H1 (cell line): ENCODE measurements around the gene RBM38. TPM values are rescaled to one million over a fixed set of nuclear protein-coding genes. Genes with fewer than 3 reads are reported as not detected.

Experiments
- CTCF ChIA-PET: fragments of 300-600 bp; sonication (Branson Sonifier 250); formaldehyde crosslinking; loops from one replicate; lab custom pipeline; 2021; ENCODE audit not compliant: partially characterized antibody; lab: Charles Lee
- POLR2A ChIA-PET: fragments of 300-600 bp; sonication (Branson Sonifier 250); formaldehyde crosslinking; loops from one replicate; lab custom pipeline; 2021; ENCODE audit warnings: inconsistent platforms; ENCODE audit not compliant: partially characterized antibody; lab: Charles Lee
- DNase-seq, 2 experiments: peaks; one replicate each; pipeline versions ENCODE4 v3.0.0 to v3.0.0-alpha.2; 2010 to 2022; ENCODE audit warnings: low spot score in 2 of 2, low read depth in 1 of 2, mixed read lengths in 1 of 2
- FAIRE-seq: peaks from 2 replicates; lab custom pipeline; 2011; peaks lifted over from hg19 to GRCh38; lab: Jason Lieb, UNC
- H2AFZ ChIP-seq: 2 replicates; pipeline ENCODE4 v1.8.1; 2012; ENCODE audit warnings: low read length, inconsistent platforms
- H2AK5ac ChIP-seq: 2 replicates; pipeline ENCODE4 v1.6.1; 2013; ENCODE audit warnings: low read depth, low read length
- H2BK120ac ChIP-seq: replicated peaks from 2 replicates; pipeline ENCODE3; 2013; ENCODE audit warnings: low read depth, low read length, inconsistent platforms
- H2BK12ac ChIP-seq: 2 replicates; pipeline ENCODE4 v1.6.1; 2013; ENCODE audit warnings: low read depth, low read length
- H2BK15ac ChIP-seq: 2 replicates; pipeline ENCODE4 v1.6.1; 2013; ENCODE audit warnings: low read length
- H2BK20ac ChIP-seq: 2 replicates; pipeline ENCODE4 v1.6.1; 2013; ENCODE audit warnings: low read length
- H2BK5ac ChIP-seq: 2 replicates; pipeline ENCODE4 v1.6.1; 2013; ENCODE audit warnings: low read depth, low read length
- H3K14ac ChIP-seq: 2 replicates; pipeline ENCODE4 v1.6.1; 2013; ENCODE audit warnings: inconsistent platforms; ENCODE audit not compliant: insufficient read length
- H3K18ac ChIP-seq: 2 replicates; pipeline ENCODE4 v1.6.1; 2013; ENCODE audit warnings: low read length; ENCODE audit errors: extremely low read depth
- H3K23ac ChIP-seq: 2 replicates; pipeline ENCODE4 v1.6.1; 2013; ENCODE audit warnings: inconsistent platforms; ENCODE audit not compliant: insufficient read length
- H3K23me2 ChIP-seq: 2 replicates; pipeline ENCODE4 v1.6.1; 2013; ENCODE audit warnings: low read depth, low read length
- H3K27ac ChIP-seq: 2 replicates; pipeline ENCODE4 v1.6.1; 2011; ENCODE audit warnings: low read depth, low read length, inconsistent platforms
- H3K27me3 ChIP-seq, 4 experiments: replicated peaks in 1 of 4; 1 replicate in 1 of 4; 2 replicates in 3 of 4; pipeline versions ENCODE4 v1.6.1 to v1.8.1; 2011 to 2013; ENCODE audit warnings: low read length in 3 of 4, mild to moderate bottlenecking in 3 of 4, inconsistent platforms in 2 of 4, mixed read lengths in 2 of 4, moderate library complexity in 1 of 4; ENCODE audit not compliant: control insufficient read depth in 3 of 4, insufficient read depth in 3 of 4; ENCODE audit errors: extremely low read depth in 1 of 4
- H3K36me3 ChIP-seq, 4 experiments: 2 replicates each; pipeline versions ENCODE4 v1.6.1 to v1.8.1; 2011 to 2013; ENCODE audit warnings: mild to moderate bottlenecking in 4 of 4, low read length in 3 of 4, moderate library complexity in 2 of 4, control low read depth in 1 of 4, inconsistent platforms in 1 of 4; ENCODE audit not compliant: insufficient read depth in 4 of 4, control insufficient read depth in 2 of 4
- H3K4ac ChIP-seq: replicated peaks from 2 replicates; pipeline ENCODE3; 2013; ENCODE audit warnings: low read length, low read depth, mixed read lengths, inconsistent platforms; ENCODE audit not compliant: insufficient read length
- H3K4me1 ChIP-seq, 4 experiments: replicated peaks in 1 of 4; 1 replicate in 1 of 4; 2 replicates in 3 of 4; pipeline versions ENCODE4 v1.6.1 to v1.8.1; 2011 to 2013; ENCODE audit warnings: low read length in 3 of 4, inconsistent platforms in 2 of 4, mixed read lengths in 1 of 4; ENCODE audit not compliant: insufficient read depth in 4 of 4, control insufficient read depth in 3 of 4
- H3K4me2 ChIP-seq, 2 experiments: 2 replicates each; pipeline versions ENCODE4 v1.6.1 to v1.8.1; 2011 to 2013; ENCODE audit warnings: low read depth in 2 of 2, low read length in 2 of 2, control low read depth in 1 of 2, inconsistent platforms in 1 of 2, mild to moderate bottlenecking in 1 of 2; ENCODE audit not compliant: insufficient read depth in 1 of 2
- H3K4me3 ChIP-seq, 4 experiments: fragments of 200-600, 300-600 bp in 1 of 4; sonication (generic), shearing (Covaris generic), sonication (Bioruptor Twin) in 1 of 4; 2 replicates each; pipeline versions ENCODE4 v1.5.1 to v1.8.1; 2011 to 2016; ENCODE audit warnings: low read length in 4 of 4, low read depth in 3 of 4, control low read depth in 2 of 4, inconsistent platforms in 2 of 4, mild to moderate bottlenecking in 2 of 4, mixed read lengths in 1 of 4, moderate library complexity in 1 of 4; ENCODE audit not compliant: insufficient read depth in 2 of 4; ENCODE audit errors: extremely low read depth in 1 of 4
- H3K56ac ChIP-seq: replicated peaks from 2 replicates; pipeline ENCODE3; 2013; ENCODE audit warnings: low read depth, mild to moderate bottlenecking, mixed read lengths, low read length, inconsistent platforms; ENCODE audit not compliant: insufficient read length
- H3K79me1 ChIP-seq: 2 replicates; pipeline ENCODE4 v1.6.1; 2013; ENCODE audit warnings: low read depth, low read length, control low read depth
- H3K79me2 ChIP-seq, 2 experiments: 2 replicates each; pipeline versions ENCODE4 v1.6.1 to v1.8.1; 2012 to 2013; ENCODE audit warnings: low read length in 2 of 2, mild to moderate bottlenecking in 2 of 2, inconsistent platforms in 1 of 2; ENCODE audit not compliant: insufficient read depth in 2 of 2, control insufficient read depth in 1 of 2
- H3K9ac ChIP-seq, 4 experiments: replicated peaks in 1 of 4; 1 replicate in 1 of 4; 2 replicates in 3 of 4; pipeline versions ENCODE4 v1.6.1 to v1.8.1; 2011 to 2013; ENCODE audit warnings: low read depth in 3 of 4, low read length in 3 of 4, control low read depth in 2 of 4, mild to moderate bottlenecking in 2 of 4, moderate library complexity in 2 of 4, inconsistent platforms in 1 of 4; ENCODE audit errors: extremely low read depth in 1 of 4
- H3K9me3 ChIP-seq, 2 experiments: 2 replicates each; pipeline versions ENCODE4 v1.6.1 to v1.8.1; 2012 to 2013; ENCODE audit warnings: mild to moderate bottlenecking in 2 of 2, moderate library complexity in 2 of 2, control low read depth in 1 of 2, inconsistent platforms in 1 of 2, low read depth in 1 of 2, low read length in 1 of 2, mixed read lengths in 1 of 2; ENCODE audit not compliant: insufficient read depth in 2 of 2
- H4K20me1 ChIP-seq, 2 experiments: replicated peaks in 1 of 2; 2 replicates each; pipeline versions ENCODE3 to v1.8.1; 2011 to 2013; ENCODE audit warnings: inconsistent platforms in 2 of 2, low read length in 2 of 2, mild to moderate bottlenecking in 1 of 2; ENCODE audit not compliant: insufficient read depth in 2 of 2, control insufficient read depth in 1 of 2
- H4K5ac ChIP-seq: 2 replicates; pipeline ENCODE4 v1.6.1; 2013; ENCODE audit warnings: low read length, low read depth, mixed read lengths, inconsistent platforms; ENCODE audit not compliant: insufficient read length
- H4K8ac ChIP-seq: 2 replicates; pipeline ENCODE4 v1.8.0; 2013; ENCODE audit warnings: mild to moderate bottlenecking, moderate library complexity, low read length, inconsistent platforms; ENCODE audit not compliant: insufficient read depth; ENCODE audit errors: extremely low read depth
- H4K91ac ChIP-seq: replicated peaks from 2 replicates; pipeline ENCODE3; 2013; ENCODE audit warnings: low read length, mixed read lengths, inconsistent platforms; ENCODE audit not compliant: insufficient read length
- CEBPB ChIP-seq: IDR thresholded peaks from 2 replicates; pipeline ENCODE4 v1.6.1; 2012; ENCODE audit warnings: low read depth, low read length
- JUND ChIP-seq: IDR thresholded peaks from 2 replicates; pipeline ENCODE4 v1.6.1; 2011; ENCODE audit warnings: mild to moderate bottlenecking, improper control_type of control experiment, low read length
- KDM1A ChIP-seq: fragments of 200-600, 300-600 bp; sonication (generic); IDR thresholded peaks from 2 replicates; pipeline ENCODE4 v1.7.1; 2016; ENCODE audit warnings: mild to moderate bottlenecking, low read length, borderline replicate concordance
- MAFK ChIP-seq: IDR thresholded peaks from 2 replicates; pipeline ENCODE4 v1.6.1; 2012; ENCODE audit warnings: low read depth, mild to moderate bottlenecking, improper control_type of control experiment, low read length
- RXRA ChIP-seq: IDR thresholded peaks from 2 replicates; pipeline ENCODE4 v1.6.1; 2011; ENCODE audit warnings: low read depth, mild to moderate bottlenecking, low read length, moderate library complexity; ENCODE audit not compliant: insufficient read depth
- TAF1 ChIP-seq: IDR thresholded peaks from 2 replicates; pipeline ENCODE4 v1.6.1; 2011; ENCODE audit warnings: mild to moderate bottlenecking, low read depth, low read length
- WGBS, 2 experiments: shearing (Covaris generic) in 1 of 2; methylation state at CpG; one replicate each; pipeline versions ENCODE4 v1.1.6 to v1.1.7; 2013 to 2015; ENCODE audit warnings: low lambda C conversion rate in 2 of 2, mixed read lengths in 2 of 2, inconsistent platforms in 1 of 2, low coverage in 1 of 2, missing lambda C conversion rate in 1 of 2; ENCODE audit not compliant: insufficient replicate concordance in 2 of 2, insufficient coverage in 1 of 2, insufficient read length in 1 of 2; ENCODE audit errors: extremely low coverage in 1 of 2, missing lambda C conversion rate in 1 of 2; 5-methylcytosine and 5-hydroxymethylcytosine counted together
- polyA plus RNA-seq, 7 experiments: library from polyadenylated mRNA; depleted of rRNA in 3 of 7; stranded (reverse) in 5 of 7; unstranded in 2 of 7; fragments of >200 nt in 5 of 7; fragments of 200-250 nt in 2 of 7; gene quantifications; 1 replicate in 5 of 7; 2 replicates in 1 of 7; 4 replicates in 1 of 7; pipeline versions ENCODE4 v1.2.1 to v1.2.3, GENCODE V29; 2011 to 2013; ENCODE audit warnings: missing spikeins in 2 of 7, mixed read lengths in 2 of 7
- total RNA-seq: library from RNA; stranded (reverse); fragmentation: NEBNext Ultra II Directional; extraction: Animal tissue kit (Norgen Biotek cat#: 25700); gene quantifications from 2 replicates; pipeline ENCODE4 v1.2.1, GENCODE V29; 2021

The RBM38 gene
- total and polyA plus RNA-seq, 2 of the 8 experiments (the other 6 are each of a cell fraction or from before 2014, with no cell fraction given) = 57.7 to 109 TPM

GRCh38 chr20:57396212-57396983, 5.2 kb downstream of the RBM38 start:
- Histone ChIP-seq H3K9ac (no peak overlapping the region), H3K9me3 (no peaks in the 10 kb centered on the region), H3K79me1 (peaks cover 35% of the 10 kb centered on the region), H3K23ac (no peak overlapping the region), H3K56ac (no peak overlapping the region), H4K91ac (no peak overlapping the region), H2BK20ac (no peak overlapping the region), H3K4ac (no peak overlapping the region), H3K18ac (no peak overlapping the region), H3K23me2 (no peaks in the 10 kb centered on the region; the same call in 1 of the 2 replicates), H3K79me2 (peaks cover 5 to 89% of the 10 kb centered on the region in 2 experiments; a peak in 3 of 4 replicates), H4K8ac (no peak overlapping the region; the same call in none of the 2 replicates), H3K14ac (no peak overlapping the region), H2BK12ac (no peak overlapping the region), H3K4me1 (peaks cover 2 to 17% (median 11%) of the 10 kb centered on the region in 4 experiments), H4K20me1 (peaks cover 27 to 43% of the 10 kb centered on the region in 2 experiments), H4K5ac (no peak overlapping the region), H3K4me3 (no peak overlapping the region), H2AK5ac (no peak overlapping the region), H3K27me3 (no peaks in the 10 kb centered on the region), H3K27ac (0 out of 2 replicates have a peak overlapping the region, but pooled peaks have one; percentile 54), H3K4me2 (no peak overlapping the region), H2BK120ac (no peak overlapping the region), H2AFZ (no peak overlapping the region), H2BK5ac (no peak overlapping the region), H2BK15ac (no peak overlapping the region), H3K36me3 (peaks cover 15 to 42% (median 25%) of the 10 kb centered on the region in 4 experiments; a peak in 7 of 8 replicates)
- ChIA-PET POLR2A (interaction anchor here (0.9 to 3.2 kb wide), 2 partner anchors 10 to 31 kb away, joined by 3 to 9 read pairs; no protein-coding TSS in a partner anchor), CTCF (interaction anchor here (0.8 to 2.1 kb wide), 7 partner anchors 8 to 131 kb away, joined by 3 to 5 read pairs (median 3); no protein-coding TSS in a partner anchor)
- FAIRE-seq (no peak), DNase-seq (no peak)
- TF ChIP-seq TAF1 (no peak), MAFK (no peak), JUND (no peak), CEBPB (no peak), KDM1A (peak; percentile 48; the same call in 1 of the 2 replicates), RXRA (no peak)
- WGBS, 2 experiments = 85% methylated on average over 16 of the region's 16 CpGs; no CpG with 5 or more reads in 1 of the 2 experiments
